Activated CD8-positive, alpha-beta memory T cell treated with anti-CD3 and anti-CD28 coated beads for 48 hours (primary cell): ENCODE data around the gene ELAVL3.
A peak's percentile ranks its signal among the peaks of the same experiment; 100 is the strongest.
"Not testable (repeated sequence)": the region's sequence is repeated elsewhere in the genome, so short reads cannot be mapped to it uniquely, and the experiment has no call there.

ENCODE experiments used
- DNase-seq, 3 experiments: peaks; one replicate each; pipeline ENCODE4 v3.0.0-alpha.2; 2020; ENCODE audit warnings: low read depth in 2 of 3, low spot score in 2 of 3

ELAVL3 gene

DNA sequence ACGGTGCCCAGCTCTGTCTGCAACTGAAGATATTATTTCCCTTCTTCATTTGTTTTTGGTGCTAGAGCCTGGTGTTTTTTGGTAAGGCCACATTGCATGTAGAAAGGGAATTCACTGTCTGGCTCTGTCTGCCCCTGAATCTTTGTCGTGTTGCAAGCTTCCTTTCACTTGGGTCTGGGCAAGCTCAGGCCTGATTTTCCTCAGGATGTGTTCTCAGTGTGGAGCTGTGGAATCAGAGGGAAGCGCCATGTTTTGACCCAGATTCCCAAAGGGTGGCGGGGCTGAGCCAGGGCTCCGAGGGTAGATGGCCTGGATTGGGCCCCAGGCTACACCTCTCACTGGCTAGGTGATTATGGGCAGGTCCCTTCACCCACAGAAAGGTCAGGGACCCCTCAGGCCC is 36.8 kb downstream of the ELAVL3 start:
- no peak for DNase-seq

GRCh38 chr19:11437955-11438354 is 42.9 kb downstream of the ELAVL3 start:
- DNase-seq: no peak

GRCh38 chr19:11435833-11436313 is 45.0 kb downstream of the ELAVL3 start:
- DNase-seq: no peak

- peak; percentile 82 to 98 (median 92) for DNase-seq
Measured at GRCh38 chr19:11435057-11435832, 45.6 kb downstream of the ELAVL3 start, which contains the start of the genes ODAD3 and PRKCSH. Gene ODAD3, minus strand, starts transcription at chr19:11435121. Its CDS starts 105 bp downstream, at chr19:11435016. Gene PRKCSH, plus strand, starts transcription at chr19:11435635. Its CDS starts 483 bp downstream, at chr19:11436118.

- DNase-seq: no peak
Measured at GRCh38 chr19:11434703-11435056, 46.2 kb downstream of the ELAVL3 start.

GRCh38 chr19:11433526-11433925 is 47.3 kb downstream of the ELAVL3 start:
- not testable (repeated sequence) for DNase-seq

DNA sequence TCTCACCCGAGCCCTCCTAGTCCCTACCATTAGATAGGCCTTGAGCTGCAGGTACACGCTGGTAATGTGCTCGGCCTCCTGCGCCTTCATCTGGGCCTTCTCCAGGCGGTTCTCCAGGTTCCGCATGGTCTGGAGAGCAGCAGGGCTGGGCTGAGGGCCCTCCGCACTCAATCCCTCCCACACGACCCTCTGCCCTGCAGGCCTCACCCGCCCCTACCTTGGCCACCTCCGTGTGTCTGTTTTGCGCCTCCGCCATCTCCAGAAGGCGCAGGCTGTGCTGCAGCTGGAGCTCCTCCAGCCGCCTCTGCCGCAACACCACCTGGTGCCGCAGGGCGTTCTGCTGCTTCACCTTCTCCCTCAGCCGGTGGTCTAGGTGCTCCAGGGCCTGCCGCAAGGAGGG is 54.2 kb downstream of the ELAVL3 start:
- DNase-seq: no peak

DNA sequence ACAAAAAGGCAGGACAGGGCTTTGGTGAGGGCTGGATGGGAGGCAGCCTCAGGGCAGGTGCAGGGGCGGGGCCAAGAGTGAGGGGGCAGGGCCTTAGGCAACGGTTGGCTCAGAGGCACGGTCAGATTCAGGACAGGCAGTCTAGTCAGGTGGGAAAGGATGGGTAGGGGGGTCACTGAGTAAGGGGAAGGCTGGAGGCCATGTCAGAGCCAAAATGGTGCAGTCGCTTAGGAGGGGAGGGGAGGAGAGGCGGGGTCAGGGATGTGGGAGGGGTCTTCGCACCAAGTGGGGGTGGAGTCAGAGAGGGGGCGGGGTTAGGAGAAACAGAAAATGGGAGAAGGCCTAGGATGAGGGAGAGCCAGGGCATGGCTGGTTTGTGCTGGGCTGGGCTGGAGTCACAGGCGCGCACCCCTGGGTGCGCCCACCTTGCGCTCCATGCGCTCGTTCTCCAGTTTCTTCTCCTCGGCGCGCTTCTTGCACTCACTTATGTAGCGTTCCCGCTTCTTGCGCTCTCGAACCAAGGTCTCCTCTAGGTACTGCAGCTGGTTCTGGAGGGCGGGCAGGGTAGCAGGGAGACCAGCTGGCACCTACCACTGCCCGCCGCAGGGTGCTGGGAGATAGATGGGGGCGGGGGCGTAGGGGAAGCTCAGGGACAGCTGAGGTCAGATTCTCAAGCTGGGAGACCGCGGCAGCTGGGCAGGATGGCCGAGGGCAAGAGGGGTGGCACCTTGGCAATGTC is 55.0 kb downstream of the ELAVL3 start:
- DNase-seq: no peak

DNA sequence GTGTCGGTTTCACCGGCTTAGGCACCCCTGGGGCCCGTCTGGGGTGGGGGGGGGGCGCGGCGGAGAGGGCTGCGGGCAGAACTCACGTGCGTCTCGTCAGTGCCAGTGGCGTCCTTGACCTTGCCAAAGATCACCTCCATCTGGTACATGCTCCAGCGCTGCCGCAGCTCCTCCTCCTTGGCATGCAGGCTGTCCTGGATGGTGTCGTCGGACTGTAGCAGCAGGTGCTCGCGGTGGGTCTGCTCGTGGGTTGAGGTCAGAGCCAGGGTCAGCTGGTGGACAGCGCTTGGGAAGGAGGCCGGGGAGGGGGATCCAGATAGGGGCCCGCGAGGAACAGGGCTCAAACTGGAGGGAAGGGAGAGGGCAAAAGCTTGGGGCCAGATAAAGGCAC is 57.1 kb downstream of the ELAVL3 start:
- DNase-seq: no peak

- DNase-seq: no peak
Measured at GRCh38 chr19:11423164-11423790, 57.6 kb downstream of the ELAVL3 start.

DNA sequence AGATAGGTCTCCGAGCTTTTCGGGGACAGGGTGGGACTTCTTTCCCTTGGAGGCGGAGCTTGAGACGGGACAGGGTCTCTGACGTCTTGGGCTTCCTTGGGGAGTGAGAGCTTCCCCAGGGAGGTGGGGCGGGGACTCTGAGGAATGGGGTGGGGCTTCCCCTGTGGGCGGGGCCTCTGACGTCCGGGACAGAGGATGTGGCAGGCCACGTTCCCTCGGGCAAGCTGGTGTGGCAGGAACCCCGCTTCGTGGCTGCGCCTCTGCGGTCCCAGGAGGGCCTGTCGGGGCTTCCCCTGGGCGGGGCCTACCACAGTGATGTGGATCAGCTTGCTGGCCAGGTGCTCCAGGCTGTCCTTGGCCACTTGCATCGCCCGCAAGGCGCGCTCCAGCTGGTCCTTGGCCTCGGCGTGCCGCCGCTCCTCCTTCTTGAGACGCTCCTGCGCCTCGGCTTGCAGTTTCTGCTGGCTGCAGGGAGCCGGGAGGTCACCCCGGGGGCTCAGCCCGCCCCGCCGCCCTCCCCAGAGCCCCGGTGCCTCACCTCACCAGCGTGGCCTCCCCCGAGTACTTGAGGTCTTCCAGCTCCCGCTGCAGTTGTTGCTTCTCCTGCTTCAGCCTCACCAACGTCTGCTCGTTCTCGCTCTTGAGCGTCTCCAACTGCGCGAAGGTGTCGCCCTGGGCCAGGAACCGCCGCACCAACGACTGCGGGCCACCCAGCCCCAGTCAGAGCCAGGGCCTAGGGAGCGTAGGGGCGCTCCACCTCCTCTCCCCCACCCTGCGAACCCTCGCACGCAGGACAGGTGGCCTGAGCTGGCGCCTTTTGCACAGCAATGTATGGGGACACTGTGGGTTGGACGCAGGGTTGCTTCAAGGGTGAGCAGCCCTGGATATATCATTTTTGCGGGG is 58.4 kb downstream of the ELAVL3 start:
- DNase-seq: peak; percentile 38 to 50 (median 47)

DNA sequence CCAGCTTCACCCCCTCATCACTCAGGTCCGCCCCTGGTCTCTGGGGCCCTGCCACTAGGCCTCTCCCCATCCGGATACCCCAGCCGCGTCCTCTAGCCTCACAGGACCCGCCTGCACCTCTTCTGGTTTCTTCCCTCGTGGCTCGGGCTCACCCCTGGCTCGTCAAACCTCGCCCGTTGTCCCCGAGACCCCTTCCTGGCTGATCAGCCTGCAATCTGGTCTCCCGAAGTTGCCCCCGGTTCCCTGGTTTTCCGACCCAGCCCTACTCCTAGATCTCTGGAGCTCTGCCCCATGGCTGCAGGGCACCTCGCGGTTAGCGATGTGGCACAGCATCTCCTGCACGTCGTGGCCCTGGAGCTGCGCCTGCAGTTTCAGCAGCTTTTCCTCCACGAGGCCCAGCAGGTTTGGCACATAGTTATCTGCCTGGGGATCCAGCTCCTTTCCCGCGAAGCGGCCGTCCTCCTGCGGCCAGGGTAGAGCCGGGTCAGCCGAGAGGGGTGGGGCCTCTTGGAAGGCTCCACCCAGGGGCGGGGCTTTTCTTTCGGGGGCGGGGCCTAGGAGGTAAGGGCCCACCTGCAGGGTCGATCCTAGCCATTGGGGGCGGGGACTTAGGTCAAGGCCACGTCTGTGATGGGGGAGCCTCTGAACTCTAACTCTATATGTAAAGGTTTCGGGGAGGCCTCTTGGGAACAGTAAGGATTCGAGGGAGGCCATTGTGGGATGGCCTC is 59.3 kb downstream of the ELAVL3 start:
- DNase-seq: peak in 1 of 3 experiments; percentile 44

- DNase-seq: no peak
Measured at GRCh38 chr19:11420429-11421370, 60.1 kb downstream of the ELAVL3 start.

DNA sequence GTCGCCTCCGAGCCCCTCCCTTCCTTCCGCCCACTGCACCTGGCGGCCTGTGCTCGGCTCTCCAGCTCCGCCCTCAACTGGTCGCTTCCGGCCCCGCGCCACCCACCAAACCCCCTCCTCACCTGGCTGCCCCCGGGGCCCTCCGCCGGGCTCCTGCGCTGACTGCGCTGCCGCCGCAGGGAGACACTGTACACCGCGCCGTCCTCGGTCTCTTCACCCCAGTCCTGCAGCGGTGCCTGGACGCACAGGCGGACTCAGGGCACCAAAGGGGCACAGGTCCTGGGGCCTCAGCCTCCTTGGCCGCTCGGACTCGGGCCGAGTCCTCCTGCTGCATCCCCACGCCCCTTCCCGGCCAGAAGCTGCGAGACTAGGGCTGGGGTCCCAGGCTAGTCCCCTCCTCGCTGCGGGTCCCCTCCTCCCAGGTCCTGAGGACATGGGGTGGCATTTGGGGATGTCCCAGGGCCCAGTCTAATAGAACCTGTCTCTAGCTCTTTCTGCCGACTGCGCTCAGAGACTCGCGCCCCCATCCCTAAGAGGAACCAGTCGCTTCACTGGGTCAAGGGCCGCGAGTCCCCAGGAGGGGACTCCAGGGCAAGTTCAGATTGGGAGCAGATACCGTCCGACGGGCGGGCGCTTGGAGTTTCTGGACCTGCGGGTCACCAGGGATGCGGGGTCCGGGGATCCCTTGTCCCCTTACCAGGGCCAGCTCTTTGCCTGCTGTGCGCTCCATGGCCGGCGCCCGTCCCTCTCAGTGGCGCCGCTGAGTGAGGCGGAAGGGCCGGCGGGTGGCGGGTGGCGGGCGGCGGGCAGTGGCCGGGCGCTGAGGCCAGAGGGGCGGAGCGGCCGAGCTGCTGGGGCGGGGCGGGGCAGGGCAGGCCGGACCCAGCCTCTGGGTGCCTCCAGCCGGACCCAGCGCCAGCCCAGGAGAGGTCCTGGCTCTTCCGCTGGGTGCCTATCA is 62.0 kb downstream of the ELAVL3 start, which contains the start of gene RGL3:
Gene RGL3, minus strand, starts transcription at position 766 of the 958 bp plus-strand sequence. Its CDS starts 36 bp downstream, at position 730.
- DNase-seq: no peak

GRCh38 chr19:11418094-11418548 is 62.7 kb downstream of the ELAVL3 start:
- DNase-seq: no peak

GRCh38 chr19:11416346-11417052 is 64.3 kb downstream of the ELAVL3 start:
- DNase-seq: no peak

GRCh38 chr19:11414544-11414943 is 66.3 kb downstream of the ELAVL3 start:
- no peak for DNase-seq
